HG03521 (cell line): ENCODE measurements around the gene TMEM106C.
"Not testable (repeated sequence)": the region's sequence is repeated elsewhere in the genome, so short reads cannot be mapped to it uniquely, and the experiment has no call there.

Experiments used
- ATAC-seq: cut with Tn5 transposase; IDR thresholded peaks from one replicate; pipeline ENCODE4 v1.9.1; 2021; ENCODE audit warnings: mild to moderate bottlenecking, moderate library complexity; ENCODE audit not compliant: unreplicated experiment

Gene TMEM106C

DNA sequence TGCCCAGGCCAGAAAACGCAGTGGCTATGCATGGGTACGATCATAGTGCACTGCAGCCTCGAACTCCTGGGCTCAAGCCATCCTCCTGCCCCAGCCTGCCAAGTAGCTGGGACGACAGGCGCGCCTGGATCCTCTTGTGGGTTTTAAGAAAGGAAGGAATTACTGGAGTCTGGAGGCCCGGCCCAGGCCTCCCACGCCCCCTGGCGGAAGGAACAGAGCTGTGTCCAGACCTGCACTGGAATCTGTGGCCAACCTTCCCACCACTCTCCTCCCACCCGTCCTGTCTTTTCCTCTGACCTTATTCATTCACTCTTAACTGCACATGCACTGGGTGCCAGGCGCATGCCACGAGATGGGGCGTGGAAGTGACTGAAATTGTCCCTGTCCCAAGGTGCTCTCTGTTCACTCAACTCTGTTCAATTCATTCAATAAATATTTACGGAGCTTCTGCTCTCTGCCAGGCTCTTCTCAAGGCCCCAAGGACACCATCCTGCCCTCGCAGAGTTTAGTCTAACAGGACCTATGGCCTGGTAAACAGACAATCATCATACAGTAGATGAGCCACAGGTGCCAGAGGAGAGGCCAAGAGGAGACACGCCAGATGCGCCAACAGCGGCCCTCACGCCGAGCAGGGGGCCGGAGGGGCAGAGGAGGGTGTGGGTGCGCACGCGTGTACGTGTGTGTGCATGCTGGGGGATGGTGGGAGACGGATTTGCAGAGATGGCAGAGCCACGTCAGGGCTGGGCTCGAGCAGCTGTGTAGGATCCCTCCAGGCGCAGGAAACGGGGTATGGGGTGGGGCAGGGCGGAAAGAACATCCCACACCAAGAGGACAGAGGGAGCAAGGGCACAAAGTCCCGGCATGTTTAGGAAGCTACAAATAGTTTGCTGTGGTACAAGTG, 13.7 kb upstream of the TMEM106C start:
- ATAC-seq, result no peak

DNA sequence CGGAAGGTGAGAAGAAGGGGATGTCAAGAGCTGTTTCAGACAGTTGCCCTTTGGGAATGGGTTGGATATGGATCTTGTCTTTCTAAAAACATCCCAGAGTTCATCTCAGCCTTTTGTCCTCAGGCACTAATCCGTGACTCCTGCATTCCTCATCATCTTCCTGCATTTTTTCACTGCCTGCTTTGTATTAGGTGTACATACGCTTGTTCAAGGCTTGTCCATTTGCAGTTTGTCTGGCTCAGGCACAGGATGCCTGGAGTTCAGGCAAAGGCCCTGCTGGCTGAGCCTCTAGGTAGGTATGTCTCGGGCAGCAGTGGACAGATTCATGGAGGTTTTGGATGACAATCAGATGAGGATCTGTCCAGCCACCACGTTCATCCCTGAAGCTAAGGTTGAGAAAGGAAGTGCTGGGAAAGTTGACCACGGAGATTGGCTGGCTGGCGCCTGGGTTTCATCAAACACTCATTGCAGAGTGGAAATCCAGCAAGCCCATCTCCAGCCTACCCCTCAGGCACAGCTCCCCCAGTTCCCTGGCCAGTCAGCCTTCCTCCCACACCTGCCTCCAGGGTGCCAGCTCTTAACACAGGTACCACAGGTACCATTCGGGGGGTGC, 12.4 kb upstream of the TMEM106C start:
- ATAC-seq, result no peak

DNA sequence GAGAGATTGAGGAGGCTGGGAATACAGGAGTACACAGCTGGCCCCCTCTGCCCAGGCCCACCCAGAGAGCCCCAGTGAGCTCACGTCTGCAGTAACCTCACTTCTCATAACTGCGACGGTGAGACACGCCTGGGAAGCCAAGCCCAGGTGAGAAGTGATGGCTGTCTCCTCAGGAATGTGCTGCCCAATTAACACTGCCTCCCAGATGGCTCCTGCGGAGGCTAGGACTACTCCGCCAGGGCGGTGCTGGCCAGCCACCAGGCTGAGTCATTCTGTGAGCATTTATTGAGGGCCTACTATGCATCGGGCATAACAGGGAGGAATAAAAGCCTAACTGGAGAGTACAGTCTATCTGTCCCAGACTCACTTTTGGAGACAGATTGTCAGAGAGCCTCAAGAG, 9.3 kb upstream of the TMEM106C start:
- no peak for ATAC-seq

DNA sequence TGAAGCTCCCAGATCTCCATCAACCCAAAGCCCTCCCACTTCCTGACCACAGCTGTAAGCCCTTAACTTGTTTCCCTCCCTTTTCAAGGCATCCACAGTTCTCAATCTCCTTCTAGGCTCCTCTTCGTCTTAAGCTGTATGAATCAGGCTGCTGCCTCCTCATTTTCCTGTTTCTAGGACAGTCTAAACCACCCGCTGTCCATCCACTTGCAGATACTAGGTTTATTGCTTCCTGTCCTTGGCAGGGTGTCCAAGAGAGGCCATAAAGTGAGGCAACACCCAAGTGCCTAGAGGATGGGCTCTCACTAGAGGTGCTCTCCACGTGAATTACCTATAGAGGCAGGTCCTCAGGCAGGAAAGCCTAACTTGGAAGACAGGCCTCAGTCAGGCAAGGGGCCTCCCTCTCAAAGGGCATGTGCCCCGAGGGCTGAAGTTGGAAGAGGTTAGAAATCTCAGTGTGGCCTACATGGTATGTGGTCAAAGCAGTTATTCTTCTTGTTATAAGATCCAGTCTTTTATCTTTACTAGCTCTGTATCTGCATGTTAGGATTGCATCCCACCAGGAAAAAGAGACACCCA, 8.8 kb upstream of the TMEM106C start:
- ATAC-seq, result no peak

DNA sequence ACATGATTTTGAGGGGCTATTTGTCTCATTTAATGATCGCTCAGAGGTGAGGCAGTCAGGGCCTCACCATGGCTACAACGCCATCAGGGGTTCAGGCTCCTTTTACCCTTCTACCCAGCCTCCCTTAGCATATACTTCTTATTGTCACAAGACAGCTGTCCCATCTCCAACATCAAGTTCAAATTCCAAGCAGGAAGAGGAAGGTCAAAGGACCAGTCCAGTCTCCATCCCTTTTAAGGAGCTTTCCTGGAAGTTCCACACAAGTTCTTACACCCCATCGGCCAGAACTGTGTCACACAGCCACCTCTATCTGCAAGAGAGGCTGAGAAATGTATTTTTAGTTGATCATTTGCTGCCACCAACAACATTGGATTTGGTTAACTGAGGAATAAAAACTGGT, 8.3 kb upstream of the TMEM106C start:
- no peak for ATAC-seq

DNA sequence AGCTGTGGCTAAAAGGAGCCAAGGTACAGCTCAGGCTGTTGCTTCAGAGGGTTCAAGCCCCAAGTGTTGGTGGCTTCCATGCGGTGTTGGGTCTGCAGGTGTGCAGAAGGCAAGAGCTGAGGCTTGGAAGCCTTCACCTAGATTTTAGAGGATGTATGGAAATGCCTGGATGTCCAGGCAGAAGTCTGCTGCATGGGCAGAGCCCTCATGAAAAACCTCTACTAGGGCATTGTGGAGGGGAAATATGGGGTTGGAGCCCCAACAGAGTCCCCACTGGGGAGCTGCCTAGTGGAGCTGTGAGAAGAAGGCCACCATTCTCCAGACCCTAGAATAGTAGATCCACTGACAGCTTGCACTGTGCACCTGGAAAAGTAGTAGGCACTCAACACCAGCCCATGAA, 5.7 kb upstream of the TMEM106C start:
- not testable (repeated sequence) for ATAC-seq

DNA sequence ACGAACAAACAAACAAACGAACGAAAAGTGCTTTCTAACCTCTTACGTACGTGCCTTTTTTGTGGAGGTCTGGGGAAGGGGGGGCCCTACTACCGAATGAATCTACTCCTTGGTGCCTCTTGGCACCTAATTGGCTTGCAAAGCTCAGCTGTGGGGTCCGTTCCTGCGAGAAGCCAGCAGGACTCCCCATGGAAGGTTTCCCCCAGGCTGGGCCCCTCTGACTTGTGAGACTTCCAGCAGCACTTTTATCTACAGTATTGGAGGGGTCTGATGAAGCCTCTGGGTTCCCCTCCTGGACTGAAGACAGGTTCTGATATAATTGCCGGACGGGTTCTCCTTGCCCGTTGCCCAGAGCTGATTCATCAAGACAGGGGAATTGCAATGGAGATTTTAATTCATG, 1.2 kb upstream of the TMEM106C start:
- ATAC-seq, result no peak

DNA sequence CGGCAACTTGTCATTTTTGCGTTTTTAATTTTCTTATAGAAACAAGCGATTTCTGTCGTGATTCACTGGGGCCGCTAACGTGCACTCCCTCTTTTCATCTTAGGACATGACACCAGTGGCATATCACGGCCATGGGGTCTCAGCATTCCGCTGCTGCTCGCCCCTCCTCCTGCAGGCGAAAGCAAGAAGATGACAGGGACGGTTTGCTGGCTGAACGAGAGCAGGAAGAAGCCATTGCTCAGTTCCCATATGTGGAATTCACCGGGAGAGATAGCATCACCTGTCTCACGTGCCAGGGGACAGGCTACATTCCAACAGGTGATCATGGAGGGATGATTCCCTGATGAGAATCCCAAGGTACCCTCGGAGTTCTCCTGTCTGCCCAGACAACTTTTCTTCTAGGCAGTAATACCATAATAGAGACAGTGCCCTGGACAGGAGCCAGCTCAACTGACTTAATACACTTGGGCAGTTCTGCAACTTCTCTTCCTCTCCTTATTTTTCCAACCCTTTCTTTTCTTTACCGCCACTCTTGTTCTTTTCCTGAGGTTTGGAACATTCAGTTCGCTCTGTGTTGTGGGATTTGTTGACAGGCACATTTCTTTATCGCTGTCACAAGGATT, 821 bp downstream of the TMEM106C start:
- ATAC-seq, result no peak

DNA sequence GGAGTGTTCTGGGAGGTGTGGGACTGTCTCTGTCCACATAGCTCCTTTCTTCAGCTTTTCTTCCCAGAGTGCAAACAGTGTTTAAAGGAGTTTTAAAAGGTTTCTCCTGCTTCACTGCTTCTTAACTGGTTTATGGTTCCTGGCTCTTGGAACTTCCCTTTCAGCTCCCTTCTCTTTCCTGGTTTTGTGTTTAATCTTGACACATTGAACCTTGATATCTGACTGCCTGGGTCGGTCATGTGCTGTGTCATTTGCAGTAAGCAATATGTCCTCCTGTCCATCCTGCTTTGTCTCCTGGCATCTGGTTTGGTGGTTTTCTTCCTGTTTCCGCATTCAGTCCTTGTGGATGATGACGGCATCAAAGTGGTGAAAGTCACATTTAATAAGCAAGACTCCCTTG, 2.2 kb downstream of the TMEM106C start:
- no peak for ATAC-seq

DNA sequence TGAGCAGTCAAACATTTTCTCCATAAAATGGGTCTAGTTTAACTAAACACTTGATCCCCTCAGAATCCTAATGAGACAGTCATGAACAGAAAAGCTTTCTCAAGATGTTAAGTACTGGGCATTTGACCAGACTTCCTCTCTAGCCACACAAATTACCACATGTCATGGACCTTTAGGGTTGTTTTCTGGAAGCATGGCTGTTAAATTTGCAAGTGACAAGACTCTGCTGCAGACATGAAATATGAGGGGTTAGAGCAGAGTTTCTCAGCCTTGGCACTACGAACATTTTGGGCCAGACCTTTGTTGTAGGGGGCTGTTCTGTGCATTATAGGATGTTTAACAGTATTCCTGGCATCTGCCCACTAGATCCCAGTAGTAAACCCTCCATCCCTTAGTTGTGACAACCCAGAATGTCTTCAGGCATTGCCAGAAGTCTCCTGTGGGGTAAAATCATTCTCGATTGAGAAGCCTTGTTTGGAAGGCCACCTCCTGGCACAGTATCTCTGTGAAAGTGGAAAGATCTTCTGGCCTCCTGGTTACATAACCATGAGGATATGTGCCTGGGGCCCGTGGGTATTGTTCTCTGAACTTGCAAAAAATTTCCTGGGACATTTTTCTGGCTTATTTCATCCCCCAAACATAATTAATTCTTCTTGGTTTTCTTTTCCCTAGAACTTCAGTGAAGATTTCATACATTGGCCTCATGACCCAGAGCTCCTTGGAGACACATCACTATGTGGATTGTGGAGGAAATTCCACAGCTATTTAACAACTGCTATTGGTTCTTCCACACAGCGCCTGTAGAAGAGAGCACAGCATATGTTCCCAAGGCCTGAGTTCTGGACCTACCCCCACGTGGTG, 4.3 kb downstream of the TMEM106C start:
- ATAC-seq, result no peak

DNA sequence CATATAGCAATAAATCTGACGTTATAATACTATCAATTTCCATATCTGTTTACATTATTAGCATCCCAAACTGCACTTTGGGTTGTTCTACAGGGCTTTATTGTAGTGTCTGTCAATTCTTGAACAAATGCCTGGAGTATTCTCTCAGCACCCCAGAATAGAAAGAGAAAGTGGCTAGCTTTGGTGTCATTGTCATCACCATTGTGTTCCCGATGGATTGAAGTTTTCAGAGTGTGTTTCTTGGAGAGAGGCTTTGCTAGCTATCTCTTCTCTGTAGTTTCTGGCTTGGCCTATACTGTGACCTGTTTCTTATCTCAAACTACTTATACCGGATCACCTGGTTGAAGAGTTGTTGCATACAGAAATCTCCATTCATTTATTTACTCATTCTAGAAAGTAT, 6.4 kb downstream of the TMEM106C start:
- no peak for ATAC-seq

DNA sequence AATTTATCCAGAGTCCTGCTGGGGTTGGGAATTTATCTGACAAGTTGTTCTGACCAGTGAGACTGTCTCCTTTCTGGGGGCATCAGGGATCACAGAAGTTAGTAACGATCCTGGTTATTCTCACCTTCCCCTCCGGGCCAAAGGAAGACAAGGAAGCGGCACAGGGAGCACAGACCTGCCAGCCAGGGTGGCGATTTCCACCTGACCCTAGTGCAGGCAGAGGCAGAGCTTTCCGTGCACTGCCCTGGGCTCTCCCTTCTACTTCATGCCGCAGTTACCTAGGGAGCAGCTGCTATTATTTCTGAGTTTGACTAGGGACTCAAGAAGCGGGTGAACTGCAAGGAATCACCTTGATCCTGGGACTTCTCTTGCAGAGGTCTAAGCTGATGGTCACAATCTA, 7.4 kb downstream of the TMEM106C start:
- no peak for ATAC-seq

DNA sequence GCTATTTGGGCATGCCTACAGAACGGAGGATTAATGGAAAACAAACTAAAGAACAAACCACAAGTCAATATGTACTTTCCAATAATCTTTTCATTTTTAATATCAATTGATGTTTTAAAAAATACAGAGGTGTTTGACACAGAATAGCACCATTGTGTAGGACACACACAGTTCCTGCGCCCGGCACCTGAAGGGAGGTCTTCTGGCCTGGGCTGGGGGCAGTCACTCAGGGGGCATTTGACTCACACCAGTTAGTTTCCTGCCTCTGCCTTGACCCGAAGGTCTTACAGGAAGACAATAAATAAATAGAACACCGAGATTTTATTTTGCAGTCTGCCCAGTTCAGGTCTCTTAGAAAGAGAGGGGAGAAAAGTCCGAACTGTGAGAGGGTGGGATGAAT, 9.5 kb downstream of the TMEM106C start:
- ATAC-seq, result no peak

DNA sequence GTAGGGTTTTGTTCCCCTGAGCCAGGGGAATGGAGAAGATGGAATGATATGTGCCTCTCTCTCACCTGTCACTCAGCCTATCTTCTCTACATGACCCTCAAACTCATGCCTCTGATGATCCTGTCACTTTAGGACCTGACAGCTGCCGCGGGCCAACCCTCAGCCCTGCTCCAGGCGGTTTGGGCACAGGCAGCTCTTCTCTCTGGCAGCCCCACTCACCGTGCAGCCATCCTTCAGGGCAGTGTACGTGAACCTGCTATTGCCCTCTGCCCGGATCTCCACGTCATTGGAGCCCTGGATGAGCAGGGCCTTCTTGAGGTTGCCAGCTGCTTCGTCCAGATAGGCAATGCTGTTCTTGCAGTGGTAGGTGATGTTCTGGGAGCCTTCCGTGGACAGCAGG, 10.5 kb downstream of the TMEM106C start:
- no peak for ATAC-seq

DNA sequence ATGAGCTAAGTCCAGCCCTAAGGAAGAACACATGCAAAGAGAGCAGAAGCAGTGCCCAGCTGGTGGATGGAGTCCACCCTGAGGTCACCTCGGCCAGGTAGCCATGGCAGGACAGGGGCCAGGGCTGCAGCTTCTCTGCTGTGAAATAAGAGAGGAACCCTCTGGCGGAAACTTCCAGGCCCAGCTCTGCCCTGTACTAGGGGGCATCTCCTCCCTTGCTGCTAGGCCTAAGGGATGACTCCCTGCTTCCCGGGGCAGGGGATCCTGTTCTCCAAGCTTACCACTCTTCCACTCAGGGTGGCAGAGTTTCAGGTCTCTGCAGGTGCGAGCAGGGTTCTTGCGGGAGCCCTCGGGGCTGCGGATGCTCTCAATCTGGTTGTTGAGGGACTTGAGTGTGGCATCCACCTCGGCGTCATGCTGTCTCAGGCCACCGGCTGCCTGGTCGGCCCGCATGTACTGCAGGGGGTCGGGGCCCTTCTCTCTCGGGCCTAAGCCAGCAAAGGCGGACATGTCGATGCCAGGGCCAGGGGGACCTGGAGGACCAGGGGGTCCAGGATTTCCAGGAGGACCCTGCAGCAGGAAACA, 11.7 kb downstream of the TMEM106C start:
- ATAC-seq, result no peak

DNA sequence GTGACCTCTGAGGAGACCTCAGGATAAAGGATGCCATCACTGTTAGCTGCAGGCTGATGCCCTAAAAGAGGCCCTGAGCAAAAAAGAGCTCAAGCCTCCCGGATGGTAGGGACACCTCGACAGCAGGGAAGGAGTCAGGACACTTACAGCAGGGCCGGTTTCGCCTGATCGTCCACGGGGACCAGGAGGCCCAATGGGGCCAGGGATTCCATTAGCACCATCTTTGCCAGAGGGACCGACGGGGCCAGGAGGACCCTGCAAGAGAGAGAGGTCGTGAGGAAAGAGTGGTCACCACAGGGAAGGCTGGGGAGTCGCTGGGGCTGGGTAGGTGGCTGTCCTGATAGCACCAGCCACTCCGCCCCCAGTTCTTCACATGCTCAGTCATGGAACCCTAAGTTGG, 12.4 kb downstream of the TMEM106C start:
- ATAC-seq, result no peak

DNA sequence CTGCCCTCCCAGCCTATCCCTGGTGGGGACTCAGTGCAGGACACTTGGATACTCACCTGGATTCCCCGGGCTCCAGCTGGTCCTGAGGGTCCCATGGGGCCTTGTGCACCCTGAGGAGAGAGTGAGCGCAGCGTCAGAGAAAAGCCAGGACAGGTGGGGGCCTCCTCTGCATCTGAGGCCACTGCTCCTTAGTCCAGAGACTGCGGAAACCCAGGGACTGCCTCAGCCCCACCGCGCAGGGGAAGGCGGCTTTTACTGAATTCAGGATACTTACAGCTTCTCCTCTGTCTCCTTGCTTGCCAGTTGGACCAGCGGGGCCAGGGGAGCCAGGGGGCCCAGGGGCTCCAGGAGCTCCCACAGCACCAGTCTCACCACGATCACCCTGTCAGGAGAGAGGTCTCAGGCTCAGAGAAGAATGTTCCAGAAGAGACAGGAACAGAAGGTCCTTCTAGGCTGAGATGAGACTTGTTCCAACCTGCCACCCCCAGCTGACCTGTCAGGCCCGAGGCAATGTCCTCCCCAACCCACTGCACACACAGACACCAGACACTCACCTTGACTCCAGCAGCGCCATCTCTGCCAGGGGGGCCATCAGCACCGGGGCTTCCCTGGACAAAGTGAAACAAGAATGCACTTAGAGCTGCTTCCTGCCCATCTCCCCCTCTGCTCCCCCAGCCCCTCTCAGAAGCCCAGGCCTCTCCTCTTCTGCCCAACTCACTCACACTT, 13.8 kb downstream of the TMEM106C start:
- ATAC-seq, result no peak

DNA sequence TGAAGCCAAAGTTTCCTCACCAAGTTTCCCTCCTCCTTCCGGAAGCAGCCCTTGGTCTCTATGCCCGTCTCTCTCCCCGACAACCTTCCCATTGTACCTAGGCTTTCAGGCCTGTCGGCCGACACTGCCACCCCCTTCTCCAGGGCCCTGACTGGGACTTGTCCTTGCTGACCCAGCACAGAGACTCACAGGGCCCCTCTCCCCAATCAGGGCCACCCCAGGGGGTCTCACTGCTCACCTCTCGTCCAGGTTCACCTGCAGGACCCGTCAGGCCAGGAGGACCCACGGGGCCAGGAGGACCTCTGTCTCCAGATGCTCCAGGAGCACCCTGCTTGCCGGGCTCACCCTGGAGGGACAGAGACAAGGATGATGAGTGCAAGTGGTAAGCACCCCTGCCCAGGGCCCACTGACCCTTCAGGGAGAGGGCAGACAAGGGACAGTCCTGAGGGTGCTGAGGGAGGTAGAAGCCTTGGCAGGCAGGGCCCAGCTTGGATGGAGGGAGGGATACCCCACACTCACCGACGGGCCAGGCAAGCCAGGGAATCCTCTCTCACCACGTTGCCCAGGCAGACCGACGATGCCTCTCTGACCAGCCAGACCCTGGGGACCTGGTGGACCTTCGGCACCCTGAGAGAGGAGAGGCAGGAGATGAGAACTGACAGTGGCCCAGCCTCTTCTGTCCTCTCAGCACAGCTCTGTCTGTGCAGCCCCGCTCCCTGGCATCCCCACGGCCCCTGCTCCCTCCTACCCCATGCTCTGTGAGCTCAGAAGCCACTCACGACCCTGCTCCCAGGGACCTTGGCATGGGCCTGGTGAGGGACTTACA, 14.6 kb downstream of the TMEM106C start:
- ATAC-seq, result no peak

DNA sequence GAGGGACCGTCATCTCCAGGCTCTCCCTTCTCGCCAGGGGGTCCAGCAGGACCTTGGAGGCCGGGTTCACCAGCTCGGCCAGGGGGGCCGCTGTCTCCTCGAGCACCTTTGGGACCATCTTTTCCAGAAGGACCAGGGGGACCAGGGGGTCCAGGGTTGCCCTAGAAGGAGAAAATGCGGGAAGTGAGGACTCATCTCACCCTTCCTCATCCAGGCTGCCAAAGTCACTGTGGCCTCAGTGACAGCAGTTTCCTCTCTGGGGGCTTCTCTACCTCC, 15.1 kb downstream of the TMEM106C start:
- no peak for ATAC-seq
